Hematopoietic multipotent progenitor cell treated with erythropoietin and hydrocortisone succinate and interleukin-3 and kit ligand, for 17 days (in vitro differentiated cells): Measurements from ENCODE around the gene ALDH8A1.

Source experiments
- DNase-seq: peaks from one replicate; pipeline ENCODE4 v3.0.0-alpha.2; 2015; ENCODE audit warnings: low spot score

The ALDH8A1 gene

GRCh38 chr6:134949927-134950326 is at the start of gene ALDH8A1:
Gene ALDH8A1 (minus strand): TSS chr6:134950101. CDS start chr6:134950053, 48 bp downstream.
- DNase-seq, result no peak

- DNase-seq, result no peak
These were observed 49.2 kb upstream of the ALDH8A1 start for GRCh38 chr6:134999107-134999506.

GRCh38 chr6:134997133-134997995 is 47.5 kb upstream of the ALDH8A1 start:
- DNase-seq, result no peak

- DNase-seq, result no peak
These were observed 45.6 kb upstream of the ALDH8A1 start for GRCh38 chr6:134995536-134995935.

GRCh38 chr6:134994431-134994830 is 44.5 kb upstream of the ALDH8A1 start:
- DNase-seq, result no peak

GRCh38 chr6:134992155-134992554 is 42.3 kb upstream of the ALDH8A1 start:
- DNase-seq, result no peak

- no peak for DNase-seq
These were observed 40.4 kb upstream of the ALDH8A1 start for GRCh38 chr6:134990262-134990661.

GRCh38 chr6:134984821-134985220 is 34.9 kb upstream of the ALDH8A1 start:
- DNase-seq, result no peak

- no peak for DNase-seq
These were observed 33.9 kb upstream of the ALDH8A1 start for GRCh38 chr6:134983823-134984222.

- DNase-seq, result no peak
These were observed 32.3 kb upstream of the ALDH8A1 start for GRCh38 chr6:134982161-134982560.

GRCh38 chr6:134980846-134981245 is 30.9 kb upstream of the ALDH8A1 start:
- peak; percentile 46 for DNase-seq

- no peak for DNase-seq
These were observed 29.2 kb upstream of the ALDH8A1 start for GRCh38 chr6:134979142-134979541.

- no peak for DNase-seq
These were observed 24.5 kb upstream of the ALDH8A1 start for GRCh38 chr6:134974370-134974769.

GRCh38 chr6:134967711-134968110 is 17.8 kb upstream of the ALDH8A1 start:
- no peak for DNase-seq

- DNase-seq, result no peak
These were observed 14.7 kb upstream of the ALDH8A1 start for GRCh38 chr6:134964451-134965203.

- DNase-seq, result no peak
These were observed 12.5 kb upstream of the ALDH8A1 start for GRCh38 chr6:134962421-134962820.

GRCh38 chr6:134961366-134961765 is 11.5 kb upstream of the ALDH8A1 start:
- no peak for DNase-seq

GRCh38 chr6:134959603-134960002 is 9.7 kb upstream of the ALDH8A1 start:
- DNase-seq, result no peak

GRCh38 chr6:134956676-134957075 is 6.8 kb upstream of the ALDH8A1 start:
- DNase-seq, result no peak

GRCh38 chr6:134956032-134956431 is 6.1 kb upstream of the ALDH8A1 start:
- DNase-seq, result no peak

GRCh38 chr6:134954272-134955000 is 4.5 kb upstream of the ALDH8A1 start:
- no peak for DNase-seq

- DNase-seq, result no peak
These were observed 1.8 kb upstream of the ALDH8A1 start for GRCh38 chr6:134951494-134952263.
